Neural progenitor cell (in vitro differentiated cells): ENCODE measurements around the gene NRGN.

ENCODE experiments used
- EZH2 ChIP-seq: fragments of 200-600 bp; sonication (generic); IDR thresholded peaks from 2 replicates; pipeline ENCODE4 v1.6.1; 2017; ENCODE audit warnings: antibody characterized with exemption, mild to moderate bottlenecking, moderate library complexity
- TF ChIP-seq, protein P1 (sequence below): fragments of 200-600 bp; sonication (generic); IDR thresholded peaks from 2 replicates; pipeline ENCODE4 v1.5.1; 2017; ENCODE audit warnings: antibody characterized with exemption, mild to moderate bottlenecking

DNA sequence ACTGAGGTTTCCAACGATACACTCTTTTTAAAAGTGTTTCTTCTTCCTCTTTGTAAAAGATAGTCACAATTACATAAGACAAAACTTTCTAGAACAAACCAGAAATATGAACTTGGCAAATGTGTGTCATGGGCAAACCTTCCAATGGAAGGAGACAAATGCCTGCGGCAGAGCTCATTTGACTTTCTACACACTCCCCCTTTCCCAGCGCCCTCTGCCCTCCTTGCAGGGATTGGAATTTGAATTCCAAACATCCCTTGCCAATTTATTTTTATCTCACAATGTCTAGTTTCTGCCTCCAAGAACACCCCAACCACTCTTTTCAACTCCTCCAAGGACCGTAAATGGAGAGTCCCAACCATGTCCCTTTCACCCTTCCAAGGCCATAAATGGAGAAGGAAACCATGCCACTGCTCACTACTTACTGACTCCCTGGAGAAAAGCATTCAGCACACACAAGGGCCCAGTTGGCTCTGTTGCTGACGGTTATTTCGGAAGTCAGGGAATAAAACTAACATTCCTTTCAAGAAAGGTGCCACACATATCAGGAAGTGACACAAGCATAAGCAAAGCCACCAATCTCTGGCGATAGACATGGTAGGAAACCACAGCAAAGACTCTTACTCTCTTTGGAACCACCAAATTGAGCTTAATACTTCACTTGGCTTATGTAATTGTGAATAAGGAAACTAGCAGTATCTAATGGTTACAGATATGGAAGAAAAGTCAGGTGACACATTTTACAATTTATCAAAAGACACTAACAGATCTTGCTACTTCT lies 37.3 kb downstream of the NRGN start:
- TF ChIP-seq EZH2, result no peak
- TF ChIP-seq, protein P1, sequence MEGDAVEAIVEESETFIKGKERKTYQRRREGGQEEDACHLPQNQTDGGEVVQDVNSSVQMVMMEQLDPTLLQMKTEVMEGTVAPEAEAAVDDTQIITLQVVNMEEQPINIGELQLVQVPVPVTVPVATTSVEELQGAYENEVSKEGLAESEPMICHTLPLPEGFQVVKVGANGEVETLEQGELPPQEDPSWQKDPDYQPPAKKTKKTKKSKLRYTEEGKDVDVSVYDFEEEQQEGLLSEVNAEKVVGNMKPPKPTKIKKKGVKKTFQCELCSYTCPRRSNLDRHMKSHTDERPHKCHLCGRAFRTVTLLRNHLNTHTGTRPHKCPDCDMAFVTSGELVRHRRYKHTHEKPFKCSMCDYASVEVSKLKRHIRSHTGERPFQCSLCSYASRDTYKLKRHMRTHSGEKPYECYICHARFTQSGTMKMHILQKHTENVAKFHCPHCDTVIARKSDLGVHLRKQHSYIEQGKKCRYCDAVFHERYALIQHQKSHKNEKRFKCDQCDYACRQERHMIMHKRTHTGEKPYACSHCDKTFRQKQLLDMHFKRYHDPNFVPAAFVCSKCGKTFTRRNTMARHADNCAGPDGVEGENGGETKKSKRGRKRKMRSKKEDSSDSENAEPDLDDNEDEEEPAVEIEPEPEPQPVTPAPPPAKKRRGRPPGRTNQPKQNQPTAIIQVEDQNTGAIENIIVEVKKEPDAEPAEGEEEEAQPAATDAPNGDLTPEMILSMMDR, result no peak
